ENCODE results near the gene CDC42BPG. TPM values are rescaled to one million over a fixed set of nuclear protein-coding genes. Genes with fewer than 3 reads are reported as not detected.
"Not testable (repeated sequence)": the region's sequence is repeated elsewhere in the genome, so short reads cannot be mapped to it uniquely, and the experiment has no call there.

Gene CDC42BPG
- total and polyA plus RNA-seq, 2 experiments from 2014 or later = not detected

GRCh38 chr11:64823568-64824119 lies 20.8 kb downstream of the CDC42BPG start:
- 50 to 53% methylated on average over 9 to 11 of the region's 11 CpGs for WGBS, 2 experiments (ENCODE audit: low coverage in 1 of 2, low lambda C conversion rate in 2 of 2, missing lambda C conversion rate in 2 of 2)
- Histone ChIP-seq H4K20me1 (ENCODE audit: insufficient read depth) (no peaks in the 10 kb centered on the region), H3K79me2 (ENCODE audit: insufficient read depth) (no peaks in the 10 kb centered on the region), H3K9me3 (ENCODE audit: low read depth) (no peaks in the 10 kb centered on the region), H3K36me3 (ENCODE audit: low read depth) (no peaks in the 10 kb centered on the region), H3K4me3 (no peak overlapping the region), H3K4me1 (ENCODE audit: insufficient read depth) (no peaks in the 10 kb centered on the region), H3K9ac (no peak overlapping the region), H3K27me3 (replicated peaks; ENCODE audit: insufficient read depth) (no peaks in the 10 kb centered on the region), H2AFZ (no peak overlapping the region), H3K27ac (no peak overlapping the region), H3K4me2 (ENCODE audit: unreplicated experiment) (no peak overlapping the region), H3F3A (ENCODE audit: insufficient read depth) (no peaks in the 10 kb centered on the region), H3K9me2 (ENCODE audit: insufficient read depth) (no peaks in the 10 kb centered on the region)
- DNase-seq = no peak
- in situ Hi-C loops (cut with MboI) = no loop called here
- TF ChIP-seq EZH2 (IDR thresholded peaks at IDR 0.05; ENCODE audit: insufficient read depth, poor library complexity, severe bottlenecking) (no peak), EZH2phosphoT487 (IDR thresholded peaks at IDR 0.05; ENCODE audit: insufficient read depth, low read depth) (no peak)

DNA sequence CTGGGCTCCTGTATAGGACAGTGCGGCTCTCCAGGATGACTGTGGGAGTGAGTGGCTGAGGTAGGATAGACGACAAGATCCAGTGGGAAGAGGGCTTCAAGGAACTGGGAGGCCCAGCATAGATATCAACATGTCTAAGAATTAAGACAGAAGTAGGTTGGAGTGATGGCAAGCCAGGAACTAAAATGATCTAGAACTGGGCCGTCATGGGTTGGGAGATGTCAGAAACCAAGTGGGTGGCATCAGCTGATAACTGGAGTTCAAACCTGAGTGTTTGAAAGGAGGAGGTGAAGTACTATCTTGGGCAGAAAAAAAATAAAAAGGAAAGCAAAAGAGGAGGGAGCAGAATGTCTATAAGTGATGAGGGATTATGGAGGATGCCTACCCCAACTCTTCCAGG lies 27.0 kb downstream of the CDC42BPG start:
- no peak for TF ChIP-seq EZH2phosphoT487 (IDR thresholded peaks at IDR 0.05; ENCODE audit: insufficient read depth, low read depth)
- TF ChIP-seq EZH2 (IDR thresholded peaks at IDR 0.05; ENCODE audit: insufficient read depth, poor library complexity, severe bottlenecking) = no peak
- Histone ChIP-seq H3K4me2 (ENCODE audit: unreplicated experiment) (no peak overlapping the region), H3K27ac (no peak overlapping the region), H3K4me3 (no peak overlapping the region), H3K9me2 (ENCODE audit: insufficient read depth) (no peaks in the 10 kb centered on the region), H2AFZ (no peak overlapping the region), H3F3A (ENCODE audit: insufficient read depth) (no peaks in the 10 kb centered on the region), H3K36me3 (ENCODE audit: low read depth) (no peaks in the 10 kb centered on the region), H3K79me2 (ENCODE audit: insufficient read depth) (no peaks in the 10 kb centered on the region), H3K27me3 (replicated peaks; ENCODE audit: insufficient read depth) (no peaks in the 10 kb centered on the region), H4K20me1 (ENCODE audit: insufficient read depth) (no peaks in the 10 kb centered on the region), H3K4me1 (ENCODE audit: insufficient read depth) (no peaks in the 10 kb centered on the region), H3K9me3 (ENCODE audit: low read depth) (no peaks in the 10 kb centered on the region), H3K9ac (no peak overlapping the region)
- WGBS, 2 experiments (ENCODE audit: low coverage in 1 of 2, low lambda C conversion rate in 2 of 2, missing lambda C conversion rate in 2 of 2) = 87 to 89% methylated on average over 3 of the region's 3 CpGs
- no peak for DNase-seq
- in situ Hi-C loops (cut with MboI) = no loop called here

DNA sequence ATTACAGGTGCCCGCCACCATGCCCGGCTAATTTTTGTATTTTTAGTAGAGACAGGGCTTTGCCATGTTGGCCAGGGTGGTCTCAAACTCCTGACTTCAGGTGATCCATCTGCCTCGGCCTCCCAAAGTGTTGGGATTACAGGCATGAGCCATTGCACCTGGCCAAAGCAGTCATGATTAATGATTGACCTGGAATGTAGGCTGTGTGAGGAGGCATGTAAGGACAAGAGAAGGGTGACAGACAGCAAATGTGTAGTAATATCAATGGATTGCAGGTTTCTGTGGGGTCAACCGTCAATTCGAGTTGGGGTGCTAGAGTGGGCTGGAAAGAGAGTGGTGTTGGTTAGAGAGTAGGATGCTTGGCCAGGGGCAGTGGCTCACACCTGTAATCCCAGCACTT lies 29.0 kb downstream of the CDC42BPG start:
- H3F3A ChIP-seq (ENCODE audit: insufficient read depth); H3K9me2 ChIP-seq (ENCODE audit: insufficient read depth); H3K4me3 ChIP-seq; H3K9ac ChIP-seq; H3K27ac ChIP-seq; H3K4me2 ChIP-seq (ENCODE audit: unreplicated experiment); in situ Hi-C loops (cut with MboI); DNase-seq; H3K27me3 ChIP-seq (replicated peaks; ENCODE audit: insufficient read depth); H2AFZ ChIP-seq; H3K79me2 ChIP-seq (ENCODE audit: insufficient read depth); H3K4me1 ChIP-seq (ENCODE audit: insufficient read depth); H4K20me1 ChIP-seq (ENCODE audit: insufficient read depth); H3K9me3 ChIP-seq (ENCODE audit: low read depth); H3K36me3 ChIP-seq (ENCODE audit: low read depth): not testable (repeated sequence)
- WGBS, 2 experiments (ENCODE audit: low coverage in 1 of 2, low lambda C conversion rate in 2 of 2, missing lambda C conversion rate in 2 of 2) = 79 to 89% methylated on average over 5 of the region's 5 CpGs

DNA sequence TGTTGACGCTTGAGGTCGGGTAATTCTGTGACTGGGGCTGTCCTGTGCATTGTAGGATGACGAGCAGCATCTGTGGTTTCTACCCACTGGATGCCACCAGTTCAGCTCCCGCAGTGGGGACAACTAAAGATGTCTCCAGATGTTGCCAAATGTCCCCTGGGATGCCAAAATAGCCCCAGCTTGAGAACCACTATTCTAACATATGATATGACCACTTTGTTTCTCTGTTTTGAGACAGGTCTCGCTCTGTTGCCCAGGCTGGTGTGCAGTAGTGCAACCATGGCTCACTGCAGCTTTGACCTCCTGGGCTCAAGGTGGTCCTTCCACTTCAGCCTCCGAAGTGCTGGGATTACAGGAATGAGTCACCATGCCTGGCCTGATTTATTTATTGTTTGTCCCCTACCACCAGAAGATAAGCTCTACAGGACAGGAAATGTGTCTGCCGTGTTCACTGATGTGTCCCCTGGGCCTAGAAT lies 29.7 kb downstream of the CDC42BPG start:
- no peaks in the 10 kb centered on the region for H3K27me3 ChIP-seq (replicated peaks; ENCODE audit: insufficient read depth)
- no peaks in the 10 kb centered on the region for H3K4me1 ChIP-seq (ENCODE audit: insufficient read depth)
- no peak overlapping the region for H3K4me3 ChIP-seq
- 32 to 33% methylated on average over 7 of the region's 7 CpGs for WGBS, 2 experiments (ENCODE audit: low coverage in 1 of 2, low lambda C conversion rate in 2 of 2, missing lambda C conversion rate in 2 of 2)
- DNase-seq = no peak
- no peaks in the 10 kb centered on the region for H3K36me3 ChIP-seq (ENCODE audit: low read depth)
- H3K79me2 ChIP-seq (ENCODE audit: insufficient read depth) = peaks cover 6% of the 10 kb centered on the region
- no peaks in the 10 kb centered on the region for H3K9me2 ChIP-seq (ENCODE audit: insufficient read depth)
- in situ Hi-C loops (cut with MboI) = no loop called here
- H3K27ac ChIP-seq = no peak overlapping the region
- no peak overlapping the region for H3K9ac ChIP-seq
- no peak overlapping the region for H2AFZ ChIP-seq
- H3K9me3 ChIP-seq (ENCODE audit: low read depth) = no peaks in the 10 kb centered on the region
- TF ChIP-seq EZH2 (IDR thresholded peaks at IDR 0.05; ENCODE audit: insufficient read depth, poor library complexity, severe bottlenecking) = no peak
- TF ChIP-seq EZH2phosphoT487 (IDR thresholded peaks at IDR 0.05; ENCODE audit: insufficient read depth, low read depth) = no peak
- no peaks in the 10 kb centered on the region for H4K20me1 ChIP-seq (ENCODE audit: insufficient read depth)
- no peak overlapping the region for H3K4me2 ChIP-seq (ENCODE audit: unreplicated experiment)
- H3F3A ChIP-seq (ENCODE audit: insufficient read depth) = no peaks in the 10 kb centered on the region

DNA sequence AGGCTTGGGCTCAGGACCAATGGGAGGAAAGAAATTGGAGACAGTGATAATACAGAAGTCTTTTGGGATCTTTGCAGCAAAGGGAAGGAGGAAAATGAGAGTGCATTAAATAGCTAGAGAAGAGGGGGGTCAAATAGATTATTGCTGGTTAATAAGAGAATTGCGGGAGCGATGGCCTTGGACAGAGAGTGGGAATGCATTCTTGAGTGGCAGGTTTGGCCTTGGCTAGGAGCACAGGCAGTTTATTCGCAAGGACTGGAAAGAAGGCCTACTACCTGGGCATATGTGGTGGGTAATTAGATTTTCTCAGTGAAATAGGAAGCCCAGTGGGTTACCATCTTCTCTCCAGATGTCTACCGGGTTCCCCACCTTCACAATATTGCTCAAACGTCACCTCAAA lies 30.6 kb downstream of the CDC42BPG start:
- no peaks in the 10 kb centered on the region for H3K27me3 ChIP-seq (replicated peaks; ENCODE audit: insufficient read depth)
- no peak for DNase-seq
- no peaks in the 10 kb centered on the region for H3F3A ChIP-seq (ENCODE audit: insufficient read depth)
- H3K9me2 ChIP-seq (ENCODE audit: insufficient read depth) = no peaks in the 10 kb centered on the region
- WGBS, 2 experiments (ENCODE audit: low coverage in 1 of 2, low lambda C conversion rate in 2 of 2, missing lambda C conversion rate in 2 of 2) = 78 to 80% methylated on average over 5 of the region's 5 CpGs
- no peaks in the 10 kb centered on the region for H4K20me1 ChIP-seq (ENCODE audit: insufficient read depth)
- H3K36me3 ChIP-seq (ENCODE audit: low read depth) = no peaks in the 10 kb centered on the region
- TF ChIP-seq EZH2phosphoT487 (IDR thresholded peaks at IDR 0.05; ENCODE audit: insufficient read depth, low read depth) (no peak), EZH2 (IDR thresholded peaks at IDR 0.05; ENCODE audit: insufficient read depth, poor library complexity, severe bottlenecking) (no peak)
- no peak overlapping the region for H3K9ac ChIP-seq
- H3K4me3 ChIP-seq = no peak overlapping the region
- H3K79me2 ChIP-seq (ENCODE audit: insufficient read depth) = peaks cover 14% of the 10 kb centered on the region
- no peak overlapping the region for H3K4me2 ChIP-seq (ENCODE audit: unreplicated experiment)
- H3K27ac ChIP-seq = no peak overlapping the region
- H3K4me1 ChIP-seq (ENCODE audit: insufficient read depth) = peaks cover 7% of the 10 kb centered on the region; the same call in 1 of the 2 replicates
- in situ Hi-C loops (cut with MboI) = no loop called here
- no peak overlapping the region for H2AFZ ChIP-seq
- no peaks in the 10 kb centered on the region for H3K9me3 ChIP-seq (ENCODE audit: low read depth)

All from GM23248 (cell line).